Measurements from ENCODE around the gene STRBP.

- TF ChIP-seq CTCF (IDR thresholded peaks at IDR 0.05; ENCODE audit: control extremely low read depth in 1 of 3, insufficient read depth in 1 of 3, low read depth in 1 of 3, low read length in 3 of 3): no peak
- no peak for TF ChIP-seq SUZ12 (IDR thresholded peaks at IDR 0.05; ENCODE audit: low read length)
- TF ChIP-seq POLR2A (IDR thresholded peaks at IDR 0.05; ENCODE audit: control extremely low read depth in 1 of 2, low read depth in 2 of 2, low read length in 2 of 2): no peak
- no peak for TF ChIP-seq RAD21 (IDR thresholded peaks at IDR 0.05 in 1 of 2, conservative IDR thresholded peaks at IDR 0.05 in 1 of 2; ENCODE audit: low read depth in 2 of 2, low read length in 2 of 2)
- no peak for TF ChIP-seq EZH2 (IDR thresholded peaks at IDR 0.05; ENCODE audit: low read depth, low read length, severe bottlenecking)
- TF ChIP-seq JUN (IDR thresholded peaks at IDR 0.05; ENCODE audit: low read depth, low read length): no peak
- no peak for TF ChIP-seq ZNF274 (IDR thresholded peaks at IDR 0.05; ENCODE audit: borderline replicate concordance, extremely low read depth, low read length)
Measured at GRCh38 chr9:123260340-123260739, 8.0 kb downstream of the STRBP start.

All from H1 (cell line).